GM12864 (cell line): ENCODE results near the gene CFAP97D1.

ENCODE experiments used
- DNase-seq: peaks from one replicate; pipeline ENCODE4 v3.0.0-alpha.2; 2011; ENCODE audit warnings: low read depth
- H3K4me3 ChIP-seq: 2 replicates; pipeline ENCODE4 v1.5.1; 2011; ENCODE audit warnings: mild to moderate bottlenecking, low read depth, low read length, control low read depth
- TF ChIP-seq, protein P1 (sequence below): IDR thresholded peaks from 2 replicates; pipeline ENCODE4 v1.5.1; 2011; ENCODE audit warnings: low read depth, mild to moderate bottlenecking, moderate library complexity, low read length, control low read depth, inconsistent platforms; ENCODE audit errors: missing control alignments

Gene CFAP97D1

DNA sequence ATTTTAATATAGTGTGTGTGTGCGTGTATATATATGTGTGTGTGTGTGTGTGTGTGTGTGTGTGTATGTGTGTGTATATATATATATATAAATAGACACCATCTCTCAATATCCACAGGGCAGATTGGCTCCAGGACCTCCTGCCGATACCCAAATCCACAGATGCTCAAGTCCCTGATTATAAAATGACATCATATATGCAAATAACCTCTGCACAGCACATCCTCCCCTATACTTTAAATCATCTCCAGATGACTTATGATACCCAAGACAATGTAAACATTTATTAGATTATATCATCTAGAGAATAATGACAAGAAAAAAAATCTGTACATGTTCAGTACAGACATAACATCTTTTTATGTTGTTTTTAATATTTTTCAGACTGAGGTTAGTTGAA lies 9.3 kb upstream of the CFAP97D1 start:
- no peak for DNase-seq
- TF ChIP-seq, protein P1, sequence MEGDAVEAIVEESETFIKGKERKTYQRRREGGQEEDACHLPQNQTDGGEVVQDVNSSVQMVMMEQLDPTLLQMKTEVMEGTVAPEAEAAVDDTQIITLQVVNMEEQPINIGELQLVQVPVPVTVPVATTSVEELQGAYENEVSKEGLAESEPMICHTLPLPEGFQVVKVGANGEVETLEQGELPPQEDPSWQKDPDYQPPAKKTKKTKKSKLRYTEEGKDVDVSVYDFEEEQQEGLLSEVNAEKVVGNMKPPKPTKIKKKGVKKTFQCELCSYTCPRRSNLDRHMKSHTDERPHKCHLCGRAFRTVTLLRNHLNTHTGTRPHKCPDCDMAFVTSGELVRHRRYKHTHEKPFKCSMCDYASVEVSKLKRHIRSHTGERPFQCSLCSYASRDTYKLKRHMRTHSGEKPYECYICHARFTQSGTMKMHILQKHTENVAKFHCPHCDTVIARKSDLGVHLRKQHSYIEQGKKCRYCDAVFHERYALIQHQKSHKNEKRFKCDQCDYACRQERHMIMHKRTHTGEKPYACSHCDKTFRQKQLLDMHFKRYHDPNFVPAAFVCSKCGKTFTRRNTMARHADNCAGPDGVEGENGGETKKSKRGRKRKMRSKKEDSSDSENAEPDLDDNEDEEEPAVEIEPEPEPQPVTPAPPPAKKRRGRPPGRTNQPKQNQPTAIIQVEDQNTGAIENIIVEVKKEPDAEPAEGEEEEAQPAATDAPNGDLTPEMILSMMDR, result no peak
- no peak overlapping the region for H3K4me3 ChIP-seq

DNA sequence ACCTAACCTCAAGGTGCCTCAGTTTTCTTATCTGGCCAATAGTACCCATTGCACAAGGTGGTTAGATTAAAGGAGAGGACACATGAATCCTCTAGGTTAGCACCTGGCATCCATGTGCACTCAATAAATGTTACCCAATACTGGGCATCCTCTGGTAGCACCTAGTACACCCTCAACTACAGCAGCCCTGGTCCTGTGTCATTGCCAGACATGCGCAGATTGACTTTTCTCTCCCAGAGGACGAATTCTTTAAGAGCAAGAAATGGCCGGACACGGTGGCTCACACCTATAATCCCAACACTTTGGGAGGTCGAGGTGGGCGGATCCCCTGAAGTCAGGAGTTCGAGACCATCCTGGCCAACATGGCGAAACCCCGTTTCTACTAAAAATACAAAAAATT lies 8.8 kb upstream of the CFAP97D1 start:
- no peak for DNase-seq
- no peak overlapping the region for H3K4me3 ChIP-seq
- TF ChIP-seq, protein P1, result no peak

DNA sequence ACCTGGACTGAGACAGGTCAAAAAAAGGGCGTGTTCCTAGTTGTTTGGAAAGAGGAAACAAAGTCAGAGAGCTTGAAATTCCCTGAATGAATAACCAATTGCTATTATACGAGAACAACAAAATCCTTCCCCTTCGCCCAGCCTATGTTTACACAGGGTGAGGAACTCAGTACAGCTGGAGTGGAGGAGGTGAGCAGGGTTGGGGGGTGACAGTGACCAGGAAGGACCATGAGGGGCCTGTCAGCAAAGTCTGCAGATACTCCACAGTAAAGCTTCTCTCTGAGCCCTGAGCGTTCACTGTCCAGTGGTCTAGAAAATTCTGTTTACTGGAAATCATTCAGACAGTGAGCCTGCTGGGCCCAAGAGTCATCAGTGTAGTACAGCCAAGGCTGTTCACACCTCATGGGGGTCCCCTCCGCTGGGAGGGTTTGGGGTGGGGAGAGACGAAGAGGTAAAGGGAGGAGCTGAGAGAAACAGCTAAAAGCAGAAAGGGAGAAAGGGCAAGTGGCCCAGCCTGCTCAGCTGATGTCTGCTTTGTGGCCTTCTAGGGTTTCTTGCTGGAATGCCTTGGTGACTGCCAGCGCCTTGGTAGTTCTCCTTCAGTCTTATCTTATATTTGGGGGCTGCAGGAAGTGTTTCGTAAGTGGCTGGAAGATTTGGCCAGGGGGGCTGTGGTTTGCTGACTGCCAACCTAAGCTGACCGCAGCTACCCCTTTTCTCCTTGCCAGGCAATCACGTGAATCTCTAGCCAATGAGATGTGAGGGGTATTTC lies 7.2 kb upstream of the CFAP97D1 start:
- TF ChIP-seq, protein P1, result no peak
- H3K4me3 ChIP-seq, result no peak overlapping the region
- DNase-seq, result no peak

DNA sequence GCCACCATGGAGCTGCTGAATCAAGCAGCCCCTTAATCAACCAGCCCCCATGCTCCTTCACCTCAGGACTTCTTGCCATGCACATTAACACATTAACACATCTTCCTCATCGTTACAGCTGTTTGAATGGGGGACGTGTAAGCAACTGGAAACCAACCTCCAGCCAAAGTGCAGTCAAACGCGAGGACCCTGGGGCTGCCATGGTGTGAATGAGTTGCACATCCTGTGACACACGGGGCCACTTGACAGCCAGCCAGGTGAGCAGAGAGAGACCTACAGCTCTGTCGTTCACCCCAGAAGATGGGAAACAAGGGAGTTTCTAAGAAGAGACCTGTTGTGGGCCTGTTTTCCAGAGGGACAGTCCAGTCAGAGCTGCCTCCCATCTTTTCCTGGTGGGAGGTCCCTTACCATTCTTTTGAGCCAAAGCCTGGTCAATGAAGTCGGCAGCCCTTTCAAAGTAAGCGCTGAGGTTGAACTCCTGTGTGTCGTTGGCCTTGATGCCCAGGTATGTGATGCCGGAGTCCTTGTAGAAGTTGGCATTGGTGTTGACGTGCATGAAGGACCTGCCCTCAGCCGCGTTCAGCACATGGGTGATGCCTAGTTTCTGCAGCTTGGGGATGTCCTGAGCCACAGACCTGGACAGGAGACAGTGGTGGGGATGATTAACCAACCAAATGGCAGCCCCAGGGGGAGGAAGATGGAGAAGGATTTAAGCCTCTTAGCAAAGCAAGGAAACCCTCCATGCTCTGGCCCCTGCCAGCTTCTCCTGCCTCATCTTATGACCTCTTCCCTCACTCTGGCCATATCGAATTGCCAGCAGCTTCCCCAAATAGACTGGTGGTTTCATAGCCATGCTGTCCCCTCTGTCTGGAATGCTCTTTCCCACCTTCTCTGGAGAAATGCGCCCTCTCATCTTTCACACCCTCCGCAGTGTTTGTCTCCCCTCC lies 5.7 kb upstream of the CFAP97D1 start:
- TF ChIP-seq, protein P1, result no peak
- H3K4me3 ChIP-seq, result no peak overlapping the region
- DNase-seq, result no peak

DNA sequence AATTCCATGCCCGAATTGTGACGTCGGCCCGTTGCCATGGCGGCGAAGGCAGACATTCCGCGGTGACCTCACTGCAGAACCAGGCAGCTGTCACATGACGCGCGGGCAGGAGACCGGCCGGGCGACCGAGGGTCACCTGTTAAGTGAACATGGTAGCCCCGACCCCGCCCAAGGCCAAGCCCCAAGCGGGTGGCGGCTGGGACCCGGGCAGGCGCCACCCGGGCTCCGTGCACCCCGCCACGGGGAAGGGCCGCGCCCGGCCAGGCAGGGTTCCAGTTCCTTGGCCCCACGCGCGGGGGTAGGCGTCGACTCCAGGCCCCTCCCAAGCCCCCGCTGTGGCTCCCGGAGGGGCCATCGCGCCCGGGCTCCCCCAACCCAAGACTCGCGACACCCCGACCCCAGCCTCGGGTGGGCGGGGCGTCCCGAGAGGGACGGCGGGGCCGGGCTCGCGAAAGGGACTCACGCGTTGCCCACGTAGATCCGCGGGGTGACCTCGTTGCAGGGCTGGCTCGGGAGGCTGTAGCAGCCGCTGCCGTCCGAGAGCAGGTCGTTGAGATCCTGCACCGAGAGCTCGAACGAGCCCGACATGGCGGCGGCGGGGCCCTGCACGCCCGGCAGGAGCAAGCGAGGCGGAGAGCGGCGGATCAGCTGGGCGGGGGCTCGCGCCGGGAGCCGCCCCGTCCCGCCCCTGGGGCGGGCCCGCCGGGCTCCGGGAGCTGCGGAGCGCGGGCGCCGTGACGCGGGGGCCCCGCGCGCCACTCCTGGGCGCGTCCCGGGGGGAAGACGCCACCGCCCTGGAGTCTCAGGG lies 1.7 kb upstream of the CFAP97D1 start, which contains the start of gene DUSP3:
TSS of gene DUSP3 (minus strand) at position 641 of the 808 bp plus-strand sequence. CDS start at position 588, 53 bp downstream.
- peak; percentile 8 for DNase-seq
- TF ChIP-seq, protein P1, result no peak
- peak within 1 kb of the TSS; percentile 80 for H3K4me3 ChIP-seq
